Adipocyte (in vitro differentiated cells): ENCODE results near the gene DNASE2.
A peak's percentile ranks its signal among the peaks of the same experiment; 100 is the strongest.

ENCODE experiments used
- DNase-seq: peaks from one replicate; pipeline ENCODE4 v3.0.0-alpha.2; 2015; ENCODE audit warnings: low read depth
- H3K27me3 ChIP-seq: replicated peaks from 2 replicates; pipeline ENCODE4 v1.7.0; 2013; ENCODE audit warnings: mild to moderate bottlenecking, low read length, moderate library complexity; ENCODE audit not compliant: control insufficient read depth, insufficient read depth
- H3K36me3 ChIP-seq: 2 replicates; pipeline ENCODE4 v1.7.0; 2013; ENCODE audit warnings: low read length, mild to moderate bottlenecking, moderate library complexity; ENCODE audit not compliant: control insufficient read depth, insufficient read depth, severe bottlenecking
- H3K4me1 ChIP-seq: 2 replicates; pipeline ENCODE4 v1.7.0; 2013; ENCODE audit warnings: mild to moderate bottlenecking, low read length, moderate library complexity; ENCODE audit not compliant: control insufficient read depth, insufficient read depth
- H3K4me3 ChIP-seq: 2 replicates; pipeline ENCODE4 v1.7.0; 2013; ENCODE audit warnings: mild to moderate bottlenecking, low read length, moderate library complexity
- H3K9ac ChIP-seq: 2 replicates; pipeline ENCODE4 v1.7.0; 2013; ENCODE audit warnings: mild to moderate bottlenecking, low read length, moderate library complexity
- H3K9me3 ChIP-seq: 2 replicates; pipeline ENCODE4 v1.7.0; 2013; ENCODE audit warnings: mild to moderate bottlenecking, low read length, moderate library complexity; ENCODE audit not compliant: control insufficient read depth

Gene DNASE2

DNA sequence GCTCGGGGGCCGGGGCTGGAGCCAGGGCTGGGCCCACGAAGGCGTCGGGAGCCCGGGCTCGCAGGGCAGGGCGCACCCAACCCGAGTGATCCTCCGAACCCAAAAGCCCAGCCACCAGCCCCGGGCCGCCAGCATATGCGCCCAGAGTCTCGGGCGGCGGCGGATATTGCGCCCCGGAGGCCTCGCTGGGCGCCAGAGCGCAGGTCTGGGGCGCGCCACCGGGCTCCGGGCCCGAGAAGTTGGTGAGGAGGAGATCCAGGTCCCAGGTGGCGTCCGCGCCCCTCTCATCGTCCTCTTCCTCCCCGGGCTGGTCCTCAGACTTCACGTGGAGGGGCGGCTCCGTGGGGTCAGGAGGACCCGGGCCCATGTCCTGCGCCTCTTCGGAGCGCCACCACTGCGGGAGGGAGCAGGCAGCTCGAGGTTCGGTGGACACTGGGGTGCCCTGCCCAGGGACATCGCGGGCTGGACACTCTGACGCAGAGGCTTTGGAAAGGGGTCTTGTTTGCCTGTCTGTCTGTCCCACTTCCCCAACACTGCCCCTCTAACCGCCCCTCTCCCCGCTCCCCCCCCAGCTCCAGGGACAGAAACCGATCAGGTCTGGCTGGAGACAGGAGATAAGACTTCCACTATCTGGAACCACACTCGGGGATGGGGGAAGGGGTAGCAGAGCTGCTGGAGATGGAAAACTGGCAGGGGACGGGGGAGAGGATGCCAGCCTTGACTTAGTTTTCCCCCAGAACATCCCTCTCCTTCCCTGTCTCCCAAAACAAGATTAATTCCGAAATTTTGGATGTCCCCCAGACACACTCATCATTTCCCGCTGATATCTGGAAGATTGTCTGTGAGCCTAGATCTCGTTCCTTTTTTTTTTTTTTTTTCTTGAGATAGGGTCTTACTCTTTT is 4.8 kb upstream of the DNASE2 start:
- DNase-seq = no peak

DNA sequence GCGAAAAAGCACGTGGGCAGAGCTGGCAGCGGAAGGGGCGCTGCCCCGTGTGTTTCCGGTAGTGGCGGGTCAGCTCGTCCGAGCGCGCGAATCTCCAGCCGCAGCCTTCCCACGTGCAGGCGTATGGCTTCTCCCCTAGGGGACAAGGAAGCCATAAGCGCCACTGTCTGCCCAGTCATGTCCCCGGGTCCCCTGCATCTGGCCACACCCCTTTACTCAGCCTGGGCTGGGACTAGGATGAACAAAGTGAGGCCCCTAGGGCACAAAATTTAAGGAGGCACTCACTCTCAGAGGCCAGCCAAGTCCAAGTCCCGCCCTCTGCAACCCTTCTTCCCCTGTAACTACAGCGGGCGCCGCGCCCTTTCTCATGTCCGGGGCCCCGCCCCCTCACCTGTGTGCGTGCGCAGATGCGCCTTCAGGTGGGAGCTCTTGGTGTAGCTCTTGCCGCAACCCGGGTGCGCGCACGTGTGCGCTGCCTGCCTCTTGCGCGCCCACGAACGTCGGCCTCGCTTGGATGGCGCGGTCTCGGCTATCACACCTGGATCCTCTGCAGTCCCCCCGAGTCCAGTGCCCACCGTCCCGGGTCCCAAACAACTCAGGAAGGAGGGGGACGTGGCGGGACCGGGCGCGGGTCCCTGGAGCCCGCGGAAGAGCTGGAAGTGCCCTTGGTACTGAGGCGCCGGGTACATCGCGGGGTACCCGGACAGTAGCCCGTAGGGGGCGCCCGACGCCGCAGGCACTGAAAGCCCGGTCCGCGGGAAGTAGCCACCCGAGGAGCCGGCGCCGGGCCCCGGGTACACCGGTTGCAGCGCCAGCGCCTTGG is 3.9 kb upstream of the DNASE2 start:
- H3K27me3 ChIP-seq = peaks cover 13% of the 10 kb centered on the region

More for the DNA sequence above, 4.8 kb upstream of the DNASE2 start:
- Histone ChIP-seq H3K9ac (no peak overlapping the region), H3K4me1 (peaks cover 24% of the 10 kb centered on the region), H3K36me3 (no peaks in the 10 kb centered on the region), H3K9me3 (no peaks in the 10 kb centered on the region), H3K4me3 (peak overlapping the region; percentile 36), H3K27me3 (peaks cover 13% of the 10 kb centered on the region)

DNA sequence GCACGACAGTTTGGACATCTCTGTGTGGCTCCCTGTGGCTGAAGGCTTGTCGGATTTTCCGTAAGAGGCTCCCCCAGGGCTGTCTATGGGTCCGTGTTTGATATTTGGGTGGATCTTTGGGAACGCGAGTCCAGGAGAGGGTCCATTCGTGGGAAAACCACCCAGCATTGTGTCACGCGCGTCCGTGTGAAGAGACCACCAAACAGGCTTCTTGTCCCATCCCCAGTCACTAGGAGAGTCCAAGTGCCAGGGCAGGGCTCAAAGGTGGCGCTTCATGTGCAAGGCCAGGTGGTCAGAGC is 3.3 kb upstream of the DNASE2 start:
- Histone ChIP-seq H3K9me3 (no peaks in the 10 kb centered on the region), H3K4me1 (peaks cover 31% of the 10 kb centered on the region), H3K27me3 (peaks cover 13% of the 10 kb centered on the region), H3K4me3 (no peak overlapping the region), H3K36me3 (no peaks in the 10 kb centered on the region), H3K9ac (no peak overlapping the region)
- no peak for DNase-seq

More for the DNA sequence above, 3.9 kb upstream of the DNASE2 start:
- Histone ChIP-seq H3K9ac (no peak overlapping the region), H3K4me1 (peaks cover 31% of the 10 kb centered on the region), H3K9me3 (no peaks in the 10 kb centered on the region), H3K36me3 (no peaks in the 10 kb centered on the region), H3K4me3 (peak overlapping the region; percentile 36)
- peak; percentile 62 for DNase-seq

GRCh38 chr19:12884202-12884601 is 3.0 kb upstream of the DNASE2 start:
- H3K36me3 ChIP-seq = no peaks in the 10 kb centered on the region
- DNase-seq = no peak
- no peak overlapping the region for H3K9ac ChIP-seq
- no peaks in the 10 kb centered on the region for H3K9me3 ChIP-seq
- H3K4me3 ChIP-seq = no peak overlapping the region
- peaks cover 31% of the 10 kb centered on the region for H3K4me1 ChIP-seq
- peaks cover 13% of the 10 kb centered on the region for H3K27me3 ChIP-seq

DNA sequence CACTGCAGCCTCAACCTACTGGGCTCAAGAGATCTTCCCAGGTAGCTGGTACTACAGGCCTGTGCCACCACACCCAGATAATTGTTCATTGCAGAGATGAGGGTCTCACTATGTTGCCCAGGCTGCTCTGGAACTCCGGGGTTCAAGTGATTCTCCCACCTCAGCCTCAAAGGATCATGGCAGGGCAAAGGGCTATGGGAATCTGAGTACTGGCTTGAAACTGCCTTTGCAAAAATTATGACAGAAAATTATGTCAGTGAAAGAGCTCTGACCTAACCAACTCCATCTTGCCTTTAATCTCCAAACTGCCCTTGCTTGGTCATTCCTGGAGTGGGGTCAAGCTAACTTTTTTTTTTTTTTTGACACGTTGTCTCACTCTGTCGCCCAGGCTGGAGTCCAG is 1.3 kb upstream of the DNASE2 start:
- H3K27me3 ChIP-seq = peaks cover 13% of the 10 kb centered on the region

DNA sequence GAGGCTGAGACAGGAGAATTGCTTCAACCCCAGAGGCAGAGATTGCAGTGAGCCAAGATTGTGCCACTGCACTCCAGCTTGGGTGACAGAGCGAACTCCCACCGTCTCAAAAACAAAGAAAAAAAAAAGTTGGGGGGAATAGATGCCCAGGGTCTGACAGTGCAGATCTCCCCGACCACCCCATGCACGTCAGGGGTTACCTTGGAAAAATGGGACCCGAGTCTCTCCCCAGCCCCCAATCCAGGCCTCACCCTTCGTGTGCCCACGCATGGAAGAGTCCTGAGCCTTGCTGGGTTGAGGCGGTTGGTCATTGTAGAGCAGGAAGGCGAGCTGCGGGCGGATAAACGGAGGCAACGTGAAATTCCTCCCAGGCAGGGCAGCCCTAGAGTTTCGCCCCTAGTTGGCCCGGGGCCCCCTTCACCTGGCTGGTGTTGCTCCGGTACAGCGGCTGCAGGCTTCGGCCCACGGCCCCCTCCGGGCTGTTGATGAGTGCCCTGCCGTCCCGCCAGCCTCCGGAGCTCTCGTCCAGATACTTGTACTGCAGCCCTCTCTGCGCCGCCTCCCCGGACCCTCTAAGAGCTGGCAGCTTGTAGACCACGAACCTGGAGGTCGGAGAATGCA is 588 bp downstream of the DNASE2 start:
- H3K9ac ChIP-seq = peak overlapping the region; percentile 91
- H3K4me1 ChIP-seq = peaks cover 31% of the 10 kb centered on the region
- DNase-seq = no peak
- H3K4me3 ChIP-seq = peak overlapping the region; percentile 91
- H3K36me3 ChIP-seq = peaks cover 15% of the 10 kb centered on the region
- no peaks in the 10 kb centered on the region for H3K9me3 ChIP-seq
- peaks cover 9% of the 10 kb centered on the region for H3K27me3 ChIP-seq

More for the DNA sequence above, 1.3 kb upstream of the DNASE2 start:
- Histone ChIP-seq H3K4me1 (peaks cover 31% of the 10 kb centered on the region), H3K4me3 (no peak overlapping the region), H3K9me3 (no peaks in the 10 kb centered on the region), H3K36me3 (peaks cover 10% of the 10 kb centered on the region), H3K9ac (no peak overlapping the region)
- DNase-seq = no peak

DNA sequence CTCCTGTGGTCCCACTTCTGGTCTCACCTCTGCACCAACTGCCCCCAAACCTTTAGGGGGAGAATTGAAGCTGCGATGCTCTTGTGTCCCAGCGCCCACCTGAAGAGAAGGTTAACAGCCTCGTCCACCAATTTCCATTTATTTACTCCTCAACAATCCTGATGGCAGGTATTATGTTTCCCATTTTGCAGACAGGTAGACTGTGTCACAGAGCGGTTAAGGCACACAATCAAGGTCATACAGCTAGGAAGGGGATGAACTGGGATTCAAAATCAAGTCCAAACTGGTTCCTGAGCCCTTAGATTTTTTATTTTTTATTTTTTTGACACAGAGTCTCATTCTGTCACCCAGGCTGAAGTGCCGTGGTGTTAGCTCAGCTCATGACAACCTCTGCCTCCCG is 6.2 kb downstream of the DNASE2 start:
- H3K4me1 ChIP-seq = peaks cover under 1% of the 10 kb centered on the region
- DNase-seq = no peak
- no peak overlapping the region for H3K9ac ChIP-seq
- H3K9me3 ChIP-seq = no peaks in the 10 kb centered on the region
- peaks cover 15% of the 10 kb centered on the region for H3K36me3 ChIP-seq
- H3K4me3 ChIP-seq = no peak overlapping the region
- no peaks in the 10 kb centered on the region for H3K27me3 ChIP-seq

DNA sequence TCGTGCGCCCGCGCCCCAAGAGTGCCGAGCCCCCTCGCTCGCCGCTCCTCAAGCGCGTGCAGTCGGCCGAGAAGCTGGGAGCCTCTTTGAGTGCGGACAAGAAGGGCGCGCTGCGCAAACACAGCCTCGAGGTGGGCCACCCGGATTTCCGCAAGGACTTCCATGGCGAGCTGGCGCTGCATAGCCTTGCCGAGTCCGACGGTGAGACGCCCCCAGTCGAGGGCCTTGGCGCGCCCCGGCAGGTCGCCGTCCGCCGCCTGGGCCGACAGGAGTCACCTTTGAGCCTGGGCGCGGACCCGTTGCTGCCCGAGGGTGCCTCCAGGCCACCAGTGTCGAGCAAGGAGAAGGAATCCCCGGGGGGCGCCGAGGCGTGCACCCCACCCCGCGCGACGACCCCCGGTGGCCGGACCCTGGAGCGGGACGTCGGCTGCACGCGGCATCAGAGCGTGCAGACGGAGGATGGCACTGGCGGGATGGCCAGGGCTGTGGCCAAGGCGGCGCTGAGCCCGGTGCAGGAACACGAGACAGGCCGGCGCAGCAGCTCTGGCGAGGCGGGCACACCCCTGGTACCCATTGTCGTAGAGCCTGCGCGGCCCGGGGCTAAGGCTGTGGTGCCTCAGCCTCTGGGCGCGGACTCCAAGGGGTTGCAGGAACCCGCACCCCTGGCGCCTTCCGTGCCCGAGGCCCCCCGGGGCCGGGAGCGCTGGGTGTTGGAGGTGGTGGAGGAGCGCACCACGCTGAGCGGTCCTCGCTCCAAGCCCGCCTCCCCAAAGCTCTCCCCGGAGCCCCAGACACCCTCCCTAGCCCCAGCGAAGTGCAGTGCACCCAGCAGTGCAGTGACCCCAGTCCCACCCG is 7.1 kb downstream of the DNASE2 start:
- Histone ChIP-seq H3K4me3 (no peak overlapping the region), H3K4me1 (no peaks in the 10 kb centered on the region), H3K27me3 (no peaks in the 10 kb centered on the region), H3K9ac (no peak overlapping the region), H3K36me3 (peaks cover 15% of the 10 kb centered on the region), H3K9me3 (no peaks in the 10 kb centered on the region)
- no peak for DNase-seq

DNA sequence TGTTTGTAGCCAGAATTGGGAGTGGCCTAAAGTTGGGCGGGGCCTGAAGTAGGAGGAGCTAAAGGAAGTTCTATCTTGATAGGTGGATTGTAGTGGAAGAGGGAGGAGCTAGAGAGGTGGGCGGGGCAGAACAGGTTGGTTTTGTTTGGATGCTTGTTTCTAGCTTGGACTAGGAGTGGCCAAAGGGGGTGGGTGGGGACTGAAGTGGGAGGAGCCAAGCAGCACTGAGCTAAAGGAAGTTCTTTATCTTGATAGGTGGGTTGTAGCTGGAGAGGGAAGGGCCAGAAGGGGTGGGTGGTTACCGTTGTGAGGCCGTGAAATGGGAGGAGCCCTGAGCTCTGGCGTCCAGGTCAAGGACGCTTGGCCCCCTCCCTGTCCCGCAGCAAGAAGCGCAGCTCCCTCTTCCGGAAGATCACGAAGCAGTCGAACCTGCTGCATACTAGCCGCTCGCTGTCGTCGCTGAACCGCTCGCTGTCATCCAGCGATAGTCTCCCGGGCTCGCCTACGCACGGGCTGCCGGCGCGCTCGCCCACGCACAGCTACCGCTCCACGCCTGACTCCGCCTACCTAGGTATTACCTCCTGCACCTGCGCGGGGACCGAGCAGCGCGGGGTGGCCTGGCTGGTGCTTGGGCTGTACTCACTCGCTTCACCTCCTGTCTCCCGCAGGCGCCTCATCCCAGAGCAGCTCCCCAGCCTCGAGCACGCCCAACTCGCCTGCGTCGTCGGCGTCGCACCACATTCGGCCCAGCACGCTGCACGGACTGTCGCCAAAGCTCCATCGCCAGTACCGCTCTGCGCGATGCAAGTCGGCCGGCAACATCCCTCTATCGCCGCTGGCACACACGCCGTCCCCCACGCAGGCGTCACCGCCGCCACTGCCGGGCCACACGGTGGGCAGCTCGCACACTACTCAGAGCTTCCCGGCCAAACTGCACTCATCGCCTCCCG is 8.0 kb downstream of the DNASE2 start:
- Histone ChIP-seq H3K27me3 (no peaks in the 10 kb centered on the region), H3K4me1 (no peaks in the 10 kb centered on the region), H3K4me3 (no peak overlapping the region), H3K36me3 (peaks cover 11% of the 10 kb centered on the region), H3K9me3 (no peaks in the 10 kb centered on the region), H3K9ac (no peak overlapping the region)
- DNase-seq = peak; percentile 30

- DNase-seq = no peak
Measured at GRCh38 chr19:12872255-12872654, 9.0 kb downstream of the DNASE2 start.

More at GRCh38 chr19:12872255-12872654, 9.0 kb downstream of the DNASE2 start:
- peaks cover 5% of the 10 kb centered on the region for H3K36me3 ChIP-seq
- H3K27me3 ChIP-seq = no peaks in the 10 kb centered on the region
- H3K4me1 ChIP-seq = peaks cover 2% of the 10 kb centered on the region
- no peak overlapping the region for H3K4me3 ChIP-seq
- no peak overlapping the region for H3K9ac ChIP-seq
- no peaks in the 10 kb centered on the region for H3K9me3 ChIP-seq
